ENCODE data around the gene TMEM175.
A peak's percentile ranks its signal among the peaks of the same experiment; 100 is the strongest.

TMEM175 gene

DNA sequence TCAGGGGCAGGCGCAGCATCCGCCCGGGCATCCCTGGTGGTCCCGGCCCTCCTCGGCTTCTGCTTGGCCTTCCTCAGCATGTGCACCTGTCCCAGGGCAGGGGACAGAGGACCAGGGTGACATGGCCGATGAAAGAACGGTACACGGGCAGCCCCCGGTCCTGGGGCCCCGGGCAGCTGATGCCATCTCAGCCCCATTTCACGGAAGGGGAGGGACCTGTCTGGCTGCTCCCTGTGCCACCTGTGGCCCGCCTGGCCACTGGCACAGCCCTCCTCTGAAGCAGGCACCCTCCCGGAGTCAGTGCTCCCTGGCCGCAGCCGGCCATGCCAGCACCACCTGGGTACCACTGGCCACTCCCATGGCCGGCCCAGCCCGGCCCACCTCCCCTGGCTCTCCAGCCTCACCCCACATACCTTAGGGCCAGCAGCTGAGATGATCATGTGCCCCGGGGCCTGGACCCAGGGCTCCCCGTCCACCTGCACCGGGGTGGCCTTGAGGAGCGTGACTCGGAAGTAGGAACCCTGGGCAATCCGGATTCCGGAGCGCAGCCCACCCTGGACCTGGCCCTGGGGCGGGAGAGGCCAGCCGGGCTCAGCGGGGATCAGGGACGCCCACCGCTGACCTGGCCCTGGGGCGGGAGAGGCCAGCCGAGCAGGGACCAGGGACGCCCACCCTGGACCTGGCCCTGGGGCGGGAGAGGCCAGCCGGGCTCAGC lies 28.5 kb downstream of the TMEM175 start:
- DNase-seq: no peak

DNA sequence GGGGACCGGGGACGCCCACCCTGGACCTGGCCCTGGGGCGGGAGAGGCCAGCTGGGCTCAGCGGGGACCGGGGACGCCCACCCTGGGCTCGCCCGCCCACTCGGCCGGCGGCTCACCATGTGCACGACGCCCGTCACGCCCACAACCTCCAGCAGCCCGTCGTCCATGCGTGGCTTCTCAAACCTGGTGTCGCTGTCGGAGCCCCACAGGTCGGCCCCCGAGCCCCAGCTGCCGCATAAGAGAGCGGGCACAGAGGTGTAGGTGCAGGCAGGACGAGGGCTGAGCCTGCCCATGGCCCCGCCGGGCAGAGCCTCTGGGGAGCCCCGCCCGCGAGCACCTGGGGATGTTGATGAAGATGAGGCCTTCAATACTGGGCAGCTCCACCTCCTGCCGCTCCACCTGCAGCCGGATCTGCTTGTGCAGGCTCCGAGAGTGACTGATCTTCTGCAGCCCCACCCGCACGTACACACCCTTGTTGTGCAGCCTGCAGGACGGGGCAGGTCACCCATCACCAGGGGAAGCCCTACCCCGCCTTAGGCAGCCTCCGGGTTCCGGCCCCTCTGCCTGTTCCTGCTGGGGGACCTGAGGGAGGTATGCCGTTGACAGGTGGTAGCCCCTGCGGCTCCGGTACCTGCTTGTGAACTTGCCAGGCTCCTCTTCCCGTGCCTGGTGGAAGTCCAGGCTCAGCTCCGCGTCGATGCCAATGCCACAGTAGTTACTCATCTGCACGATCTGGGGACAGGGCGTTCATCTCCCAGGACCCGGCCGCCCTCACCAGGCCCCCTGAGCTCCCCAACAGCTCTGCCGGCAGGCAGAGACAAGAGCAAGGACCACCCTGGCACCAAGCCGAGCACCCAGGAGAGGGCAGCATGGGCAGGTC lies 29.3 kb downstream of the TMEM175 start:
- DNase-seq: no peak

DNA sequence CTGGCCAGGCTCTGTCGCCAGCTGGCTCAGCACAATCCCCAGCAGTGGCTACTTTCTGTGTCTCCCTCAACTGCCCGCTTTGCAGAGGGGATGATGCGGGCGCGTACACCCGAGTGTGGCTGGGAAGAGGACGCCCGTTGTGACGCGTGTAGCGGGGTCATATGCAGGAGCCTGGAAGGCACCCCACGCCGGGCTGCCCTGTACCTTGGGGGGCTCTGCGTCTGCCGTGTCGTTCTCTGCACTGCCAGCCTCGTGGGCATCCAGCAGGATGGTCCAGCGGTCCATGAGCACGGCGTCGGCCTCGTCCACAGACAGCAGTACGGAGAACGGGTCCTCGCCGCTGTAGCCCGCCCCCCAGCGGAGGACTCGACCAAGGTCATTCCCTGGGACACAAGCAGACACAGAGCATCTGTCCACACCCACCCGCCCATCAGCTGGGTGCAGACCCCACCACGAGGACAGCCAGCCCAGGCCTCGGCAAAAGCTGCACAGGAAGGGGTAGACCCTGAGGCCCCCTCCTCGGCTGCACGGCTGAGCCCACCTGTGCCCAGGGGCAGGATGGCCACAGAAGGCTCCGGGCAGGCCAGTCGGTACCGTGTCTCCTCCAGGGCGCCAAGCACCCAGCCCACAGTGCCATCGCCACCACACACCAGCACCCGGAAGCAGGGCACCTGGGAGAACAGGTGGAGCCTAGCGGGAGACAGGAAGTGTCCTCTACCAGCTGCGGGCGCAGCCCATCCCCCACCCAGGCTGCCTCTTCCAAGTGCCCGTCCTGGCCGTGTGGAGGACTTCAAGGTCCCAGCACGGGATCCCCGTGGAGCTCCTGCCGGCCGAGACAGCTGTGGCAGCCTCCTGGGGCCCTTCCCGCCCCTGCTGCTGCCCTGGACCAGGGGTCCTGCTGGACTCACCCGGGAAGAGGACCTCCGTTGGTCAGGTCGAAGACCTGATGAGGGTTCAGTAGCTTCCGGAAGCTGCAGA lies 30.3 kb downstream of the TMEM175 start:
- no peak for DNase-seq

DNA sequence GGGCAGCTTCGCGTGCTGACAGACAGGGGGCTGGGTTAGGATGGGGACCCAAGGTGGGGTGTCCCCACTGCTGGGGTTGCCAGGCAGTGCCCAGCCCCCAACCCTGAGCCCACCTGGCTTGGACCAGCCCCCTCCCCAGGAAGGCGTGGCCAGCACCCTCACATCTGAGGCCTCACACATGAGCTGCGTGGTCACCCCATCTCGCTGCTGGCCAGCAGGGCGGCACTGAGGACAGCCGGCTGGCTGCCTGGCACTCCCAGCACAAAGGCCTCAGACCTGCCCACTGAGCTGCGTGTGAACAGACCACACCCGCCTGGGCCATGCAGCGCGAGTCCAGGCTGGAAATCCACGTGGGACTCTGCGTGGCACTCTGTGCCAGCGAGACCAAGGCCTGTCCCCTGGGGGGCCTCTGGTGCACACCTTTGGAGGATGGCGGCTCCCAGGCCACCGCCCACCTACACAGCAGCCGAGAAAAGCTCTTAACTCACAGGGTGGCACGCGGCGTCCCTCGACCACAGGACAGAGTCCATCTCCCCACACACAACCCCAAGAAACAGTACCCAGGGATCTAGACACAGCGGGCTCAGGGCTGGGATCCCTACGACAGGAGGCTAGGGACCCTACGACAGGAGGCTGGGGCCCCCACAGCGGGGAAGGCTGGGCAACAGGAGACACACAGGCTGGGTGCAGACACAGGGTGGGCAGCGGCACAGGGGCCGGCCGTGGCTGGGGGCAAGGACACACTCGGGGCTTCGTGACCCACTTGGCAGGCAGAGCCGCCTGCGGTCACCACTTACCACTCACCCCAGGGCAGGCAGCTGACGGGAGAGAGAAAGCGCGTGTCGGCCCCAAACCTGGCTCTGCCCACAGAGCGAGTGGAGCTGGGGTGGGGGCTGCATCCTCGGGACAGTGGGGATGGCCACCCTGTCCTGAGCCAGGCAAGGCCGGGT lies 31.3 kb downstream of the TMEM175 start:
- no peak for DNase-seq

DNA sequence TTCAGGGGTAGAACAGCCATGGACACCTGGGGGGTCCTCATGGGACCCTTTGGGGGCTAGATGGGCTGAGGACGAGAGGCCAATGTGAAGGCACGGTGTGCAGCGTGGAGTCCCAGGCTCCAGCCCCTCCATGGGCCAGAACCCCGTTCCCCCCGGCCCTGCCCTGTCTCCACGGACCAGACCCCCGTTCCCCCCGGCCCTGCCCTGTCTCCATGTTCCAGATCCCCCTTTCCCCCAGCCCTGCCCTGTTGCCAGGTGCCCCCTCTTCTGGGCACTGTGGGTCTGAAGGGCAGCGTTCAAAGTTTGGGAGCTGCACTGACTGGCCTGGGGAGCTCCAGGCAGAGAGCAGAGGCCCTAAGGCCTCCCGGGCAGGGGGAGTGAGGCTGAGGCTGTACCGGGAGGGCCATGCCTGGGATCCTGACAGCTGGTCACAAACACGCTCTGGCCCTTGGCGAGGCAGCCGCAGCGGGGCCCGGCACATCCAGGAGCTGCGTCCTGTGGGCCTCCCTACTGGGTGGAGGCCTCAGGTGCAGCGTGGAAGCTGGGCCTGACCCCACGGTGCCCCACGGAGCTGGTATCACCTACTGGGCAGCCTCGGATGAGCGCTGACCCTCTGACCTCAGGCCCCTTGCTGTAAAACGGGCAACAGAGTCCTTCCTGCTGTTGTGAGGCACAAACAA lies 32.2 kb downstream of the TMEM175 start:
- no peak for DNase-seq

DNA sequence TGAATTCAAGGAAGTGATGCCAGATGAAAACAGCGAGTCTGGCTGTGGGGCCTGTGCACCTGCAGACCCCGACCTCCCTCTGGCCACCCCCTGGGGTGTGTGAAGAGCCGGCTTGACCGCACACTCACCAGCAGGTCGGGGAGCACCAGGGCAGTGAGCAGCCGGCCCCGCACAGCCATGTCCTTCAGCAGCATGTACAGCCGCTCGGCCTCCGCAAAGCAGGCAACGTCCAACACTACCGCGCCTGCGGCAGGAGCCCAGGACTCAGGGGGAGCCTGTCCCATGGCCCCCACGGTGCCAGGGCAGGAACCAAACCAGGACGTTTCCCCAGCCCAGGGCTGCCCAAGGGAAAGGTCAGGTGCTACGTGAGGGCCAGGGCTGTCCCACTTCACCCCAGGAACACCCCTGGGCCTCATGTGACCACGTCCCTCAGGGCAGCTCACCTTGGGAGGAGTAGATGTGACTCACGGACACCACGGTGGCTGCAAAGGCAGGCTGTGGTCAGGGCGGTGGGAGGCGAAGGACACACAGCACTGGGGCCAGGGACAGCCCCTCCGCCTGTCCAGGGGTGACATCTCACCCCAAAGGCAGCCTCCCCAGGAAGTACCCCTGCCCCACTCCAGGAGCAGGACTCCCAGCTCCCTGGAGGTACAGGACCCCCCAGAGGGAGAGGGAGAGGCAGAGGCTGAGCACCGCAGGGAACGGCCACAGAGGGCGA lies 32.9 kb downstream of the TMEM175 start:
- no peak for DNase-seq

DNA sequence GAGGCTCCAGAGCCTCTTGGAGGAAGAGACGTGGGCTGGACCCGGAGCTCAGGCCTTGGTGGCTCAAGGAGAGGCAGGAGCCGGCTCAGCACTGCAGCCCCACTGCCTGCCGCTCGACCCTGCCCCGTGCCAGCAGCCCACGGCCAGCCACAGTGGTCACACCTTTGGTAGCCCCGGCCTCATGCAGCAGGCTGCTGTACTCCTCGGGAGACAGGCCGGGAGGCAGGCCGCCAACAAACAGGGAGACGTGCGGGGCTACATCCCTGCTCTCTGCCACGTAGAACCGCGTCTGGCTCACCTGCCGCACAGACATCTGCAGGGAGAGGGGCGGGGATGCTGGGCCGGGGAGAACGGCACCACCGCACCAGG lies 33.5 kb downstream of the TMEM175 start:
- no peak for DNase-seq

DNA sequence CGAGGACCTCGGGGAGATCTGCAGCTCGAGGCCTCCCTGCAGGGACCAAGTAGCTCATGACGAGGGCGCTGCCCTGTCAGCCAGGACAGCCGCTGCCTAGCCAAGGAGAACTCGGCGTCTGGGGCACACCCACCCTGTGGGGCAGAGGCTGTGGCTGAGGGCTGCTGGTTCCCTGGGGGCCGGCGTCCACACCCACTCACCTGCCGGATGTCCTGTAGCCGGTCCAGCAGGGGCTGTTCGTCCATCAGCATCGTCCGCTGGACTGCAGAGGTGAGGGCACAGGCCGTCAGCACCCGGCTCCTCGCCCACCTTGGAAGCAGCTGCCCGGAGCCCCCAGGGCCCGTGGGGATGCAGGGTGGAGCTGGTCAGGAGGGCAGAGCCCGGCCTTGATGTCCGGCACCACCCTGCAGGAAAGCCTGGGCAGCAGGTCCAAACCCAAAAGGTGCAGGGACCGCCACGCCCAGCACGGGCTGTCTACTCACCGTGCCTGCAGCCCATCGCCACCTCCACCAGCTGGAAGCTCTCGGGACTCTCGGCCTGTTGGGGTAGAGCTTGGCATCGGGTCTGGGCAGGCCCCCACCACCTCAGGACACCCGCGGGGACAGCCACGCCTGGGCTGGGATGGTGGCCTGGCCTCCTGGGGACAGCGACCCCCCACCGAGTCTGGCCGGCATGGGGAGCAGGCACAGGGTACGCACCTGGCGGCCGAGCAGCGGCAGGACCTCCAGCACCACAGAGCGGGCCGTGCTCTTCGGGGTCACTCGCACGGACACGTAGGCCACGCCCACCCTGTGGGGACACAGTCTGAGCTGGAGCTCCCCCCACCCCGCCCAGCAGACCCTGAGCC lies 34.2 kb downstream of the TMEM175 start:
- no peak for DNase-seq

DNA sequence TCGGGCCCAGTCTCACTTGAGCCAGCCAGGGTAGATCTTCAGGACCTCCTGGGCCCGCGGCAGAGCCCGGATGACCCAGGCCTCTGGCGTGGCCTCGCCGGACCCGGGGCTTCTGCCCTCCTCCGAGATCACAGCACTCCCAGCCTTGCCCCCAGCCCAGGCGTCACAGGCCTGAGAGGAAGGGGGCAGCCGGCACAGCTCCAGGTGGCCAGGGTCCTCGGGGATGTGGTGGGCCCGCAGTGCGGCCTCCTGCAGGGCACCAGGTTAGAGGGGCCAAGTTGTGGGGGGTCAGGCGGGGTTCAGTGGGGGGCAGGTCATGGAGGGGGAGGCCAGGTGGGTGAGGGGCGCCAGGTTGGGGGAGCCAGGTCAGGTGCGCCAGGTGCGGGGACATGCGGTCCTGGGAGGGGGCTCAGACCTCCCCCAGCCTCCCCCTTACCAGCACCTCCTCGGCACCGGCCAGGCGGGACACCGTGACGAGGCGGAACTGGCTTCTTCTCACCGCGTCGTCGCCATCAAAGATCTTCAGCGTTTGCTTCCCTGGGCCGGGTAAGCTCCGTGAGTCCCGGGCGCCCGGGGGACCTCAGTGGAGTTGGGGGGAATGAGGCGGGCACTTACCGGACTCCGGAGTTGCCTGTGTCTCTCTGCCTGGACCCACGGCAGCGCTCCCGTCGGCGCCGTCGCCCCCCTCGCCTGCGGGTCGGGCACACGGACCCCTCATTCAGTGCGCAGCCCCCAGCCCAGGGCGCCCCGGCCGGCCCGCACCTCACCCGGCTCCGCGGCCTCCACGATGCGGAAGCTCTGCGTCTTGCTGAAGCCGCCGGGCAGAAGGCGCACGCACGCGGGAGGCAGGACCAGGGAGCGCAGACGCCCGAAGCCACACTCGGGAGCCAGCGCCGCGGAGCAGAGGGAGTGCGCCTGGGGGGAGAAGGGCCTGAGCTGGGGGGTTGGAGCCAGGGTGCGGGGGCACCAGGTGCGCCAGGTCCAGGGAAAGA lies 35.1 kb downstream of the TMEM175 start:
- no peak for DNase-seq

DNA sequence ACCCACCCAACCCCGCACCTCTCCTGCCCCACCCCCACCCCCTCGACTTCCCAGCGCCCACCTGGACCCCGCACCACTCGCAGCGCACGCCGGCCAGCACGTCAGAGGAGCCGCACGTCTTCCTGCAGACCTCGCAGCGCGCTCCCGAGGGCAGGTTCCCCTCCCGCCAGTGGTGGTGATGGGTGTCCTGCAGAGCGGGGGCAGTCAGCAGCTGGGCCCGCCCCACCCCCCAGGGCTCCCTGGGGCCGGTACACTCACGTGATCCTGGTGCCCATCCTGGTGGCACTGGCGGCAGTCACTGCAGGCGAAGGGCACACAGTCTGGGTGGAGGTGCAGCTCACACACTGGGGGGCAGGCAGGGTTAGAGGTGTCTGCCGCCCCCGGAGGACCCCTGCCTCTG lies 36.0 kb downstream of the TMEM175 start:
- DNase-seq: no peak

DNA sequence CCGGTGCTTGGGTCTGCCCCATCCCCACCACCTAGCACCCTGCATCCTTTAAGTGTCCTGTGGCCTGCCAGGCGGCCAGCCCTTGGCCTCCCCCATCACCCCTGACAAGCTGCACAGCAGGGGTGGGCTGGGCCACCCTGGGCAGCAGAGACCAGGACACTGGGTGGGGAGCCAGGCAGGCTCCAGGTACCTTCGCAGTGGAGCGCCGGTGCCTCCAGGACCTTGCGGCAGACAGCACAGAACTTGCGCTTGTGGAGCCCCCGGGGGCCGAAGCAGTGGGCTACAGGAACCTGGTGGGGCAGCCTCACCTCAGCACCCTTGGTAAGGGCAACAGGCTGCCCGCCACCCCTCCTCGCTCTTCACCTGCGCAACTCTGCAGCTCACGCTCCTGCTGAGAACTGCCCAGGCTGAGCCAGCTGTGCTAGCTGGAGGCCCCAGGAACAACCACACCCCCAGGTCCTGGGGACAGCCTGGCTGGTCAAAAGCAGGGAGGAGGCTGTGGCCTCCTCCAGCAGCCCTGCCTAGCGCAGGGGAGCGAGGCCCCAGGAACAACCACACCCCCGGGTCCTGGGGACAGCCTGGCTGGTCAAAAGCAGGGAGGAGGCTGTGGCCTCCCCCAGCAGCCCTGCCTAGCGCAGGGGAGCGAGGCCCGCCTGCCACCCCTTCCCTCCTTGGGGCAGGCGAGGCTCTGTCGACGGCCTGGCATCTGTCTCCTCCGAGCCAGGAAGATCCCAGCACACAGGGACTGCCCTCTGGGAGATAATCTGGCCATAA lies 36.5 kb downstream of the TMEM175 start:
- no peak for DNase-seq

DNA sequence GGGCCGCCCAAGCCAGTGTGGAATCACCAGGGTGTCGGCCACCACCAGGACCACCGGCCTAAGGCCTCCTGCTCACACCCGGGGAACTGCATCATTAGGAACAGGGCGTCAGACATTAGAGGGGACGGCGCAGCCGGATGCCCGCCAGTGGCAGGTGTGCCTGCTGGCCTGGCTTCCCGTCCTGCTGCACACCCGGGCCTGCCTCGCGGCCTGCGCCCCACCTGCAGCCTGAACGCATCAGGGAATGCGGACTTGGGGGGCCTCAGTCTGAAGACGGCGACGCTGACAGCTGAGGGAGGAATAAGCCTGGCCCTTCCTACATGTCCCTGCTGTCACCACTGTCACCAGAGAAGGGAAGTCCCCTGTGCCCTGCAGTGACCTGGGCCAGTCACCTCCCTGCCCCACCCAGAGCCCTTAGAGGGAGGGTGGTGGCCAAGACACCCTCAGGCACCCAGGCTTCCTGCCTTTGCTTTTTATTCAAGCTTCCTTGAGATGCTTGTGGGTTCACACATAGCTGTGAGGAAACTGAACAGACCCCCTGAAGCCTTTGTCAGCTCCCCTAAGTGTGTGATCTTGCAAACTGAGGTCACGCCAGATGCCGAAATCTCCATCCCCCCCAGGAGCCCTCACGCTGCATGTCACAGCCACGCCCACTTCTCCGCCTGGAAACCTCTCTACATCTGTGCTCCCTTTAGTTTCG lies 37.9 kb downstream of the TMEM175 start:
- no peak for DNase-seq

DNA sequence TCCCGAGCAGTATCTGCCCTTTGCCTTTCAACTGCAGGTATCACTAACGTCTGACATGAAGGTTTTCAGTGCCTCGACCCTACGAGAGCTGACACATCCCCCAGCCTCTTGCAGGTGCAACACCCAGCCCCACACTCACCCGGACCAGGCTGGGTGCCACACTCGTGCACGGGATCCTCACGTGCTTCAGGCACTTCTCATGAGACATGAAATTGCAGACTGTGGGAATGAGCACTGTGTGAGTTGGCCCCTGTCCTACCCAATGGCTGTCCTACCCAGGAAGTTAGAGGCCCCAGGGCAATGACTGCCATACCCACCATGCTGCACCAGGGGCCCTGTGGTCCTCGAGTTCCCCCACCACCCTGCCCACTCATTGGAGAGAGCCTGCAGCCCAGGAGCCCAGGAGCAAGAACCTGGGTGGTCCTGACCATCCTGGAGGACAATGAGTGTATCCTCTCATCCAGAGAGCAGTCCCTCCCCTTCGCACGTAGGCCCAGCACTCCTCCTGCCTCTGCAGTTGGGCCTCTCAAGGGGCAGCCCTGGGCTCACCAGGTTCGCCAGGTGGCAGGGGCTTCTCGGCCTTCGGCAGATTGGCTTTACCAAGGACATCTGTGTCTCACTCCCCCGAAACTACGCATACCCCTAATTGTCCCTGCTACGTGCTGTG lies 38.7 kb downstream of the TMEM175 start:
- DNase-seq: no peak

DNA sequence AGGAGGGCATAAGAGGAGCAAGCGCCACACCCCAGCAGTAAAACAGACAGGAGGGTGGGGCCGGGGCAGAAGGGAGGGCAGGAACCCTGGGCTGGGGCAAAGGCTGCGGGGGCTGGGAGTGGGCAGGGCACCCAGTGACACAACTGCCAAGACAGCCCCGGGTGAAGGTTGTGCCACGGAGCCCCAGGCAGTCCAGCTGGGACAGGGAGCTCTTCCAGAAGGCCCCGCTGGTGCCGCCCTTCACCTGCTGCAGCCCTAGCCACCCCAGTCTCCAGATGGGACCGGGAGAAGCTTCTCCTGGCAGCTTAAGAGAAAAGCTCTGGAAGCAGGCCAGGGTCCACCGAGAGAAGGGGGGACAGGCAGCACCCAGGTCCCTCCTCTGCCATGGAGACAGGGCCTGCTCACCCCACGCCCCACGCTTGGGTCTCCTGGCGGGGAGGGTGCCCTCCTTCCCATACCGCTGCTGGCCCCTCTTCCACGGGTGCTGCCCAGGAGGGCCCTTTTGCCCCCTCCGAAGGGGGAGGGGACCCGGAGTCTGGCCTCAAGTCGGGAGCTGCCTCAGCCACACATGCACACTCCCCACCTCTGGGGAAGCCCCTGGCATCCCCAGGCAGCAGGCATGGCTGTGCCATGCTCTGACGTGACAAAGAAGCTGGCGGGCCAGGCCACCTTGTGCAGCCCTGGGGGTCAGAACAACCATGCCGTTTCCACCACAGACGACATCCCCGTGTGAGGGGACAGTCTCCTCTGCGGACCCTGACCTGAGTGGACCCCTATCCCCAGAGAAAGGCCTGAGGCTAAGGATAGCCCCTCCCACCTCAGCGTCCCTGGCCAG lies 39.6 kb downstream of the TMEM175 start:
- no peak for DNase-seq

DNA sequence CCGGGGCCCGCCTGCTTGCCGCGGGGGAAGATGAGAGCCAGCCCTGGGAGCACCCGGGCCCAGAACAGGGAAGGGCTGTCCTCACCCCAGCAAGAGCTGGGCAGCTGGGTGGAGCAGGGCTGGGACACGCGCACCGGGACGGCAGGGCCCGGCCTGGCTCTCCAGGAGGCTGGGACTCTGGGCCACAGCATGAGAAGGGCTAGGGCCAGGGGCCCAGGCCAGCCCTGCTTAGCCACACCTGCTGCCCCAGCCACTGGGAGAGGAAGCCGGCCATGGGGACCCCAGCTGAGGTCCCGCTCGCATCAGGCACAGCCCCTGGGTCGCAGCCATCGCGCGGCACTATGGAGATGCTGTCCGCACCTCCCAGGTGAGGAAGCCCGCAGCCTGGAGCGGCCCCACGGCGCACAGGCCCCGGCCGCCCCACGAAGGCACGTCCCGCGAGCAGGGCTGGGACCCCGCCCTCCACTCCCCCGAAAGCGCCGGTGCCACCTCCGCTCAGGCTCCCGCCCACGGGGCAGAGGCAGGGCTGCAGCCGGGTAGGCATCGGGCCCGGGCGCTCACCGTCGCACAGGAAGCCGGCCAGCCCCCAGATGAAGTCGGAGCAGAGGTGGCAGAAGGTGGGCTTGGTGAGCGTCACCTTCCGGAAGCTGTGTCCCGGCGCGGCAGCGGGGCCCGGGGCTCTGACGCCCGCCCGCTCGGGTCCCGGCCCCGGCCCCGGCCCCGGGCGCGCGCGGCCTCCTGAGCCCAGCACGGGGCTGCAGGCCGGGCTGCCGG lies 40.6 kb downstream of the TMEM175 start:
- DNase-seq: peak; percentile 44
